ENCODE results near the gene LRRC40.
"Not testable (repeated sequence)": the region's sequence is repeated elsewhere in the genome, so short reads cannot be mapped to it uniquely, and the experiment has no call there.

LRRC40 gene

DNA sequence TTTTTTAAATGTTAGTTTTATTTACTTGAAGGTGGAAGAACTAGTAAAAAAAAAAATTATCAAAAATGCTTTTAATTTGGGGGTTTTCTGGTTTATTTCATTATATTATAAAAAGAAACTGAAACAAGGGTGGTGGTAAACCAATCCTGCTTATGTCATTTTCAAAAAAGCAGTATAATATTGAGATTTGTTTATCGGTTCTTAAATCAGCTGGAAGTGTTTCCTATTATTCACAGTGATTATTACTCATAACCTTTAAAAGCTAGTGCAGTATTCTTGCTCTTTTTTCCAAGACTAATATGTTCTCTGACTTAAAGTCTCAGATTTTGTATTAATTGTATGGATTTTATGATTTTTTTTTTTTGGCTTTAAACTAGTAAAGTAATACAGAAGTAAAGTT, 5.4 kb upstream of the LRRC40 start:
- H3K9me2 ChIP-seq (replicated peaks; ENCODE audit: insufficient read depth, low read length): no peaks in the 10 kb centered on the region
- DNase-seq: no peak
- H3K9ac ChIP-seq (ENCODE audit: low read length): no peak overlapping the region
- H4K20me1 ChIP-seq (ENCODE audit: insufficient read depth, low read length): peaks cover 2% of the 10 kb centered on the region; the same call in 1 of the 2 replicates
- H3K36me3 ChIP-seq (replicated peaks; ENCODE audit: insufficient read depth, low read length): no peaks in the 10 kb centered on the region; the same call in 1 of the 2 replicates
- peaks cover 97% of the 10 kb centered on the region for H3K79me2 ChIP-seq (ENCODE audit: low read length)
- H3K27me3 ChIP-seq (replicated peaks; ENCODE audit: insufficient read depth, low read length): no peaks in the 10 kb centered on the region
- H3K4me2 ChIP-seq (ENCODE audit: low read depth, low read length): peak overlapping the region; percentile 44; the same call in 1 of the 2 replicates
- H3K9me3 ChIP-seq (replicated peaks; ENCODE audit: insufficient read depth, low read length): no peaks in the 10 kb centered on the region
- H2AFZ ChIP-seq (ENCODE audit: low read length): no peak overlapping the region
- H3K4me3 ChIP-seq (ENCODE audit: low read length): no peak overlapping the region
- peaks cover 17% of the 10 kb centered on the region; the same call in 1 of the 2 replicates for H3K4me1 ChIP-seq (ENCODE audit: low read length)
- H3F3A ChIP-seq (ENCODE audit: insufficient read depth, low read length): peaks cover 4% of the 10 kb centered on the region; the same call in 1 of the 2 replicates
- no peak overlapping the region for H3K27ac ChIP-seq (ENCODE audit: low read length)
- TF ChIP-seq EZH2phosphoT487 (IDR thresholded peaks at IDR 0.05; ENCODE audit: low read length): no peak
- no peak for TF ChIP-seq CTCF (IDR thresholded peaks at IDR 0.05; ENCODE audit: low read length)
- TF ChIP-seq EZH2 (optimal IDR thresholded peaks at IDR 0.05; ENCODE audit: low read depth, low read length): no peak

DNA sequence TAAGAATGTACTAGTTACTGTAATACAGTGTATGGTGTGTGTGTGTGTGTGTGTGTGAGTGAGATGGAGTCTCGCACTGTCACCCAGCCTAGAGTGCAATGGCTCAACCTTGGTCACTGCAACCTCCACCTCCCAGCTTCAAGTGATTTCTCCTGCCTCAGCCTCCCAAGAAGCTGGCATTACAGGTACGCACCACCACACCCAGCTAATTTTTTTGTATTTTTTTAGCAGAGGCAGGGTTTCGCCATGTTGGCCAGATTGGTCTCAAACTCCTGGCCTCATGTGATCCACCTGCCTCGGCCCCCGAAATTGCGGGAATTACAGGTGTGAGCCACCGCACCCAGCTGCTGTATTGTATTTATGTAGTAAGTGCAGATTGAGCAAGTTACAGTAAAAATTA, 2.9 kb upstream of the LRRC40 start:
- peaks cover 97% of the 10 kb centered on the region for H3K79me2 ChIP-seq (ENCODE audit: low read length)
- H3K4me3 ChIP-seq (ENCODE audit: low read length): no peak overlapping the region
- peaks cover 6% of the 10 kb centered on the region for H3F3A ChIP-seq (ENCODE audit: insufficient read depth, low read length)
- H4K20me1 ChIP-seq (ENCODE audit: insufficient read depth, low read length): no peaks in the 10 kb centered on the region
- H3K9me3 ChIP-seq (replicated peaks; ENCODE audit: insufficient read depth, low read length): no peaks in the 10 kb centered on the region
- no peaks in the 10 kb centered on the region for H3K36me3 ChIP-seq (replicated peaks; ENCODE audit: insufficient read depth, low read length)
- H3K27ac ChIP-seq (ENCODE audit: low read length): no peak overlapping the region
- no peak for TF ChIP-seq EZH2 (optimal IDR thresholded peaks at IDR 0.05; ENCODE audit: low read depth, low read length)
- no peak for TF ChIP-seq CTCF (IDR thresholded peaks at IDR 0.05; ENCODE audit: low read length)
- no peak for TF ChIP-seq EZH2phosphoT487 (IDR thresholded peaks at IDR 0.05; ENCODE audit: low read length)
- no peak for DNase-seq
- H3K9ac ChIP-seq (ENCODE audit: low read length): no peak overlapping the region
- no peak overlapping the region for H2AFZ ChIP-seq (ENCODE audit: low read length)
- H3K4me1 ChIP-seq (ENCODE audit: low read length): peaks cover 24% of the 10 kb centered on the region
- H3K4me2 ChIP-seq (ENCODE audit: low read depth, low read length): no peak overlapping the region
- H3K27me3 ChIP-seq (replicated peaks; ENCODE audit: insufficient read depth, low read length): no peaks in the 10 kb centered on the region
- no peaks in the 10 kb centered on the region for H3K9me2 ChIP-seq (replicated peaks; ENCODE audit: insufficient read depth, low read length)

- Histone ChIP-seq H3F3A (ENCODE audit: insufficient read depth, low read length) (peaks cover 6% of the 10 kb centered on the region), H3K9ac (ENCODE audit: low read length) (no peak overlapping the region), H3K27me3 (replicated peaks; ENCODE audit: insufficient read depth, low read length) (no peaks in the 10 kb centered on the region), H3K9me2 (replicated peaks; ENCODE audit: insufficient read depth, low read length) (no peaks in the 10 kb centered on the region), H3K9me3 (replicated peaks; ENCODE audit: insufficient read depth, low read length) (no peaks in the 10 kb centered on the region), H4K20me1 (ENCODE audit: insufficient read depth, low read length) (no peaks in the 10 kb centered on the region), H3K4me3 (ENCODE audit: low read length) (no peak overlapping the region), H2AFZ (ENCODE audit: low read length) (no peak overlapping the region), H3K27ac (ENCODE audit: low read length) (no peak overlapping the region), H3K79me2 (ENCODE audit: low read length) (peaks cover 97% of the 10 kb centered on the region), H3K36me3 (replicated peaks; ENCODE audit: insufficient read depth, low read length) (no peaks in the 10 kb centered on the region), H3K4me1 (ENCODE audit: low read length) (peaks cover 24% of the 10 kb centered on the region), H3K4me2 (ENCODE audit: low read depth, low read length) (peak overlapping the region; percentile 89; the same call in 1 of the 2 replicates)
- DNase-seq: no peak
- TF ChIP-seq EZH2 (optimal IDR thresholded peaks at IDR 0.05; ENCODE audit: low read depth, low read length) (no peak), EZH2phosphoT487 (IDR thresholded peaks at IDR 0.05; ENCODE audit: low read length) (no peak), CTCF (IDR thresholded peaks at IDR 0.05; ENCODE audit: low read length) (no peak)
Measured at GRCh38 chr1:70207492-70207891, 2.1 kb upstream of the LRRC40 start.

DNA sequence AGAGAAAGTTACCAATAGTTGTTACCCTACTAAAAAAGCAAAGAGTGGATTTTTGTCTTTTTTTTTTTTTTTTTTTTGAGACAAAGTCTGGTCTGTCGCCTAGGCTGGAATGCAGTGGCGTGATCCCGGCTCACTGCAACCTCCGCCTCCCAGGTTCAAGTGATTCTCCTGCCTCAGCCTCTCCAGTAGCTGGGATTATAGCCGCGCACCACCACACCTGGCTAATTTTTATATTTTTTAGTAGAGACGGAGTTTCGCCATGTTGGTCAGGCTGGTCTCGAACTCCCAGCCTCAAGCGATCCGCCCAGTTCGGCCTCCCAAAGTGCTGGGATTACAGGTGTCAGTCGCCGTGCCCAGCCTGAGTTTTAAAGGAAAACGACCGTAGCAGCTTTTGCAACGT, 1.5 kb upstream of the LRRC40 start:
- H3K79me2 ChIP-seq (ENCODE audit: low read length): peaks cover 98% of the 10 kb centered on the region
- not testable (repeated sequence) for H3K27ac ChIP-seq (ENCODE audit: low read length)

More for the DNA sequence above, 1.5 kb upstream of the LRRC40 start:
- not testable (repeated sequence) for H3K27me3 ChIP-seq (replicated peaks; ENCODE audit: insufficient read depth, low read length); H4K20me1 ChIP-seq (ENCODE audit: insufficient read depth, low read length); H3K9me2 ChIP-seq (replicated peaks; ENCODE audit: insufficient read depth, low read length); H3K36me3 ChIP-seq (replicated peaks; ENCODE audit: insufficient read depth, low read length); H2AFZ ChIP-seq (ENCODE audit: low read length); H3K9me3 ChIP-seq (replicated peaks; ENCODE audit: insufficient read depth, low read length); DNase-seq; H3F3A ChIP-seq (ENCODE audit: insufficient read depth, low read length)
- Histone ChIP-seq H3K9ac (ENCODE audit: low read length) (peak overlapping the region; percentile 89; the same call in 1 of the 2 replicates), H3K4me2 (ENCODE audit: low read depth, low read length) (peak overlapping the region; percentile 89), H3K4me3 (ENCODE audit: low read length) (peak overlapping the region; percentile 93), H3K4me1 (ENCODE audit: low read length) (peaks cover 24% of the 10 kb centered on the region)

Measured in MM.1S (cell line).